ENCODE data around the gene PDP2.

DNA sequence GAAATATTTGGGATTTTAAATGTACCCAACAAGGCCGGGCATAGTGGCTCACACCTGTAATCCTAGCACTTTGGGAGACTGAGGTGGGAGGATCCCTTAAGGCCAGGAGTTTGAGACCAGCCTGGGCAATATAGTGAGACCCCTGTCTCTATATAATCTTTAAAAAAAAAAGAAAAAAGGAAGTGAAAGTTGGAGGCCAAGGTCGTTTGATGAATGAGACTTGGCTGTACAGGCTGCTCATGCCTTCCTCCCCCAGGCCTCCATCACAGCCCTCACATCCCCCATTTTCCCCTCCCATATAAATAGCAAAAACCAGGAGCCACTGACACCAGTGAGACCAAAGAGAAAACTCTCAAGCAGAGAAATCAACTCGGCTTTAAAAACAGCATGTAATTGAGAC, 39.4 kb upstream of the PDP2 start:
- TF ChIP-seq, protein P1, sequence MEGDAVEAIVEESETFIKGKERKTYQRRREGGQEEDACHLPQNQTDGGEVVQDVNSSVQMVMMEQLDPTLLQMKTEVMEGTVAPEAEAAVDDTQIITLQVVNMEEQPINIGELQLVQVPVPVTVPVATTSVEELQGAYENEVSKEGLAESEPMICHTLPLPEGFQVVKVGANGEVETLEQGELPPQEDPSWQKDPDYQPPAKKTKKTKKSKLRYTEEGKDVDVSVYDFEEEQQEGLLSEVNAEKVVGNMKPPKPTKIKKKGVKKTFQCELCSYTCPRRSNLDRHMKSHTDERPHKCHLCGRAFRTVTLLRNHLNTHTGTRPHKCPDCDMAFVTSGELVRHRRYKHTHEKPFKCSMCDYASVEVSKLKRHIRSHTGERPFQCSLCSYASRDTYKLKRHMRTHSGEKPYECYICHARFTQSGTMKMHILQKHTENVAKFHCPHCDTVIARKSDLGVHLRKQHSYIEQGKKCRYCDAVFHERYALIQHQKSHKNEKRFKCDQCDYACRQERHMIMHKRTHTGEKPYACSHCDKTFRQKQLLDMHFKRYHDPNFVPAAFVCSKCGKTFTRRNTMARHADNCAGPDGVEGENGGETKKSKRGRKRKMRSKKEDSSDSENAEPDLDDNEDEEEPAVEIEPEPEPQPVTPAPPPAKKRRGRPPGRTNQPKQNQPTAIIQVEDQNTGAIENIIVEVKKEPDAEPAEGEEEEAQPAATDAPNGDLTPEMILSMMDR (conservative IDR thresholded peaks at IDR 0.05; ENCODE audit: low read depth, low read length) = no peak
- TF ChIP-seq, protein P2, sequence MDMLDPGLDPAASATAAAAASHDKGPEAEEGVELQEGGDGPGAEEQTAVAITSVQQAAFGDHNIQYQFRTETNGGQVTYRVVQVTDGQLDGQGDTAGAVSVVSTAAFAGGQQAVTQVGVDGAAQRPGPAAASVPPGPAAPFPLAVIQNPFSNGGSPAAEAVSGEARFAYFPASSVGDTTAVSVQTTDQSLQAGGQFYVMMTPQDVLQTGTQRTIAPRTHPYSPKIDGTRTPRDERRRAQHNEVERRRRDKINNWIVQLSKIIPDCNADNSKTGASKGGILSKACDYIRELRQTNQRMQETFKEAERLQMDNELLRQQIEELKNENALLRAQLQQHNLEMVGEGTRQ (IDR thresholded peaks at IDR 0.05; ENCODE audit: low read depth, low read length) = no peak
- TF ChIP-seq POLR2A (IDR thresholded peaks at IDR 0.05; ENCODE audit: low read depth, low read length) (no peak), MAZ (IDR thresholded peaks at IDR 0.05; ENCODE audit: borderline replicate concordance, low read depth, low read length) (no peak), SMC3 (IDR thresholded peaks at IDR 0.05; ENCODE audit: low read depth, low read length) (no peak), RFX5 (IDR thresholded peaks at IDR 0.05; ENCODE audit: low read depth, low read length) (no peak), MAFK (IDR thresholded peaks at IDR 0.05; ENCODE audit: low read depth, low read length) (no peak), RAD21 (IDR thresholded peaks at IDR 0.05; ENCODE audit: low read length) (no peak), FOS (IDR thresholded peaks at IDR 0.05; ENCODE audit: low read depth, low read length) (no peak), NFE2L2 (IDR thresholded peaks at IDR 0.05; ENCODE audit: low read depth, low read length) (no peak), CEBPB (IDR thresholded peaks at IDR 0.05; ENCODE audit: low read depth, low read length) (no peak), RCOR1 (IDR thresholded peaks at IDR 0.05; ENCODE audit: insufficient replicate concordance, low read length) (no peak), CHD1 (IDR thresholded peaks at IDR 0.05; ENCODE audit: low read depth, low read length) (no peak), BHLHE40 (IDR thresholded peaks at IDR 0.05; ENCODE audit: low read depth, low read length) (no peak)
